ENCODE results near the gene LAT.

The LAT gene

DNA sequence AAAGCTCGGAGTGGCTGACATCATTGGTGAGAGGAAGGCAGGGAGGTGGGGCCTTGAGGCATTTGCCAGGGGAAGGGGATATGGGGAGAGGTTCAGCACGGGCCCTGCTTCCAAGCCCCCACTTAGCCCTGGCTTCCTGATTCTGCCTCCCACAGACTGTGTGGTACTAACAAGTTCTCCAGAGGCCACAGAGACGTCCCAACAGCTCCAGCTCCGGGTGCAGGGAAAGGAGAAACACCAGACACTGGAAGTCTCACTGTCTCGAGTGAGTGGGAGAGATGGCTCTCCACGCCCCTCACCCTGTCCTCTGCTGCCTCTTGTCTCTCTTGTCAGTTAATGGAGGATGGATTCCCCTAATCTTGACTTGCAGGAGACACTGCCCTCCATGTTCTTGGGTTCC is 26.0 kb upstream of the LAT start:
- Histone ChIP-seq H4K91ac (ENCODE audit: low read depth, low read length) (no peak overlapping the region), H3K27me3 (ENCODE audit: insufficient read depth, low read length) (no peaks in the 10 kb centered on the region), H3K23ac (ENCODE audit: low read length) (no peak overlapping the region), H3K4ac (ENCODE audit: low read depth, low read length) (no peak overlapping the region), H3K14ac (ENCODE audit: low read length) (no peak overlapping the region), H2AFZ (ENCODE audit: insufficient read depth, low read length, poor library complexity) (no peak overlapping the region), H3K27ac (ENCODE audit: low read depth, low read length) (no peak overlapping the region), H3K9me3 (ENCODE audit: insufficient read depth, low read depth, low read length) (no peaks in the 10 kb centered on the region), H3K4me1 (ENCODE audit: control insufficient read depth in 1 of 2, insufficient read depth in 2 of 2, low read length in 2 of 2) (no peaks in the 10 kb centered on the region), H3K79me1 (ENCODE audit: low read length) (no peaks in the 10 kb centered on the region), H3K36me3 (ENCODE audit: control insufficient read depth in 1 of 2, insufficient read depth in 2 of 2, low read length in 2 of 2) (peaks cover 57 to 62% of the 10 kb centered on the region in 2 experiments), H3K9ac (ENCODE audit: low read length) (no peak overlapping the region), H2BK12ac (ENCODE audit: low read length) (no peak overlapping the region), H3K4me3 (ENCODE audit: low read depth, low read length) (no peak overlapping the region), H3K18ac (ENCODE audit: low read length) (no peak overlapping the region), H4K8ac (ENCODE audit: low read depth, low read length) (no peak overlapping the region), H2AK5ac (ENCODE audit: low read length) (no peak overlapping the region), H2BK5ac (ENCODE audit: low read depth, low read length, poor library complexity) (no peak overlapping the region), H2BK120ac (ENCODE audit: insufficient read depth, low read length, poor library complexity) (no peak overlapping the region), H3K79me2 (ENCODE audit: control insufficient read depth, insufficient read depth, low read length, poor library complexity) (no peaks in the 10 kb centered on the region), H3K4me2 (ENCODE audit: low read length) (no peak overlapping the region), H4K12ac (ENCODE audit: low read depth, low read length) (no peak overlapping the region)
- WGBS (ENCODE audit: extremely low coverage, insufficient coverage, insufficient read length) = no CpG with 5 or more reads among the region's 6 CpGs
- DNase-seq = no peak

DNA sequence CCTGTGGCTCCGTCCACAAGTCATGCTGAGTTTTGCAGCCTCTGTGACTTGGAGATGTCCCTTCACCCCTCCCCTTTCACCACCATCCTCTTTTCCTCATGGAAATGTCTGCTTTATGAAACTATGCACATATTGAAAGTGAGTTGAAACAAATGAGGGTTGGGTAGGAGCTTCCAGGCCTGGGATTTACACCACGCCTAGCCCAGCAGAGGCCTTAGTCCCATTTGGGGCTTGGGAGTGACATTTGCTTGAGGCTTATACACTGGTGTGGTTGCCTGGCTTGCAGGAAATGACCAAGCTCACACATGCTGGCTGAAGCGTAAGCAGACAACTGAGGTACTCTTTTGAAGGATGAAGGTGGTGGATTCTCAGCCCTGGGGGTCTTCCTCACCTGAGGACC is 20.8 kb upstream of the LAT start:
- Histone ChIP-seq H2BK12ac (ENCODE audit: low read length) (no peak overlapping the region), H3K4ac (ENCODE audit: low read depth, low read length) (no peak overlapping the region), H4K8ac (ENCODE audit: low read depth, low read length) (no peak overlapping the region), H3K9ac (ENCODE audit: low read length) (no peak overlapping the region), H2BK120ac (ENCODE audit: insufficient read depth, low read length, poor library complexity) (no peak overlapping the region), H3K79me1 (ENCODE audit: low read length) (no peaks in the 10 kb centered on the region), H3K9me3 (ENCODE audit: insufficient read depth, low read depth, low read length) (no peaks in the 10 kb centered on the region), H3K18ac (ENCODE audit: low read length) (no peak overlapping the region), H3K27me3 (ENCODE audit: insufficient read depth, low read length) (no peaks in the 10 kb centered on the region), H3K27ac (ENCODE audit: low read depth, low read length) (no peak overlapping the region), H2AK5ac (ENCODE audit: low read length) (no peak overlapping the region), H3K4me2 (ENCODE audit: low read length) (no peak overlapping the region), H2BK5ac (ENCODE audit: low read depth, low read length, poor library complexity) (no peak overlapping the region), H3K36me3 (ENCODE audit: control insufficient read depth in 1 of 2, insufficient read depth in 2 of 2, low read length in 2 of 2) (peaks cover 27 to 32% of the 10 kb centered on the region in 2 experiments), H4K91ac (ENCODE audit: low read depth, low read length) (no peak overlapping the region), H3K4me1 (ENCODE audit: control insufficient read depth in 1 of 2, insufficient read depth in 2 of 2, low read length in 2 of 2) (no peaks in the 10 kb centered on the region), H3K23ac (ENCODE audit: low read length) (no peak overlapping the region), H3K79me2 (ENCODE audit: control insufficient read depth, insufficient read depth, low read length, poor library complexity) (no peaks in the 10 kb centered on the region), H2AFZ (ENCODE audit: insufficient read depth, low read length, poor library complexity) (no peak overlapping the region), H3K4me3 (ENCODE audit: low read depth, low read length) (no peak overlapping the region), H3K14ac (ENCODE audit: low read length) (no peak overlapping the region), H4K12ac (ENCODE audit: low read depth, low read length) (no peak overlapping the region)
- WGBS (ENCODE audit: extremely low coverage, insufficient coverage, insufficient read length) = no CpG with 5 or more reads among the region's 3 CpGs
- DNase-seq = no peak

DNA sequence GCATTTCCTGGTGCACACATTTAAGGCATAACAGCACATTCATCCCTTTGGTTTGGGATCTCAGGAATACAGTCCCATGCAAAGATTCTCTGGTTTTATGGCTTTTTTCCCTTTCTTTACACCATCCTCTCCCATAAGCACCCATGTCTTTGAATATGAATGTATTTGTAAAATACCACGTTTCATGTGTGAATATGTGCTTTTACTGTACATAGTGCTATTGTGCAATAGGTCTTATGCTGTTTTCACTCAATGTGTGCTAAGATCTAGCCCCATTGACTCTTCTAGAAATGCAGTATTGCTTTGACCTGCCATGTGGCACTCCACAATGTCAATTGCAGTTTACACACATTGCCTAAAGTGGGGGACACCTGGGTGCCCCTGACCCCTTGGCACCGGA is 20.4 kb upstream of the LAT start:
- H3K36me3 ChIP-seq (ENCODE audit: control insufficient read depth in 1 of 2, insufficient read depth in 2 of 2, low read length in 2 of 2) = peaks cover 25 to 31% of the 10 kb centered on the region in 2 experiments
- no peak overlapping the region for H4K8ac ChIP-seq (ENCODE audit: low read depth, low read length)
- no peaks in the 10 kb centered on the region for H3K4me1 ChIP-seq (ENCODE audit: control insufficient read depth in 1 of 2, insufficient read depth in 2 of 2, low read length in 2 of 2)
- no peaks in the 10 kb centered on the region for H3K27me3 ChIP-seq (ENCODE audit: insufficient read depth, low read length)
- H3K79me1 ChIP-seq (ENCODE audit: low read length) = no peaks in the 10 kb centered on the region
- DNase-seq = no peak
- H3K18ac ChIP-seq (ENCODE audit: low read length) = no peak overlapping the region
- H3K79me2 ChIP-seq (ENCODE audit: control insufficient read depth, insufficient read depth, low read length, poor library complexity) = no peaks in the 10 kb centered on the region
- no peak overlapping the region for H3K4ac ChIP-seq (ENCODE audit: low read depth, low read length)
- no CpG with 5 or more reads among the region's 2 CpGs for WGBS (ENCODE audit: extremely low coverage, insufficient coverage, insufficient read length)
- H4K91ac ChIP-seq (ENCODE audit: low read depth, low read length) = no peak overlapping the region
- H2AK5ac ChIP-seq (ENCODE audit: low read length) = no peak overlapping the region
- no peak overlapping the region for H2BK120ac ChIP-seq (ENCODE audit: insufficient read depth, low read length, poor library complexity)
- H3K4me2 ChIP-seq (ENCODE audit: low read length) = no peak overlapping the region
- H3K14ac ChIP-seq (ENCODE audit: low read length) = no peak overlapping the region
- H3K9me3 ChIP-seq (ENCODE audit: insufficient read depth, low read depth, low read length) = no peaks in the 10 kb centered on the region
- H2AFZ ChIP-seq (ENCODE audit: insufficient read depth, low read length, poor library complexity) = no peak overlapping the region
- no peak overlapping the region for H4K12ac ChIP-seq (ENCODE audit: low read depth, low read length)
- peak overlapping the region; percentile 42 for H3K9ac ChIP-seq (ENCODE audit: low read length)
- no peak overlapping the region for H2BK12ac ChIP-seq (ENCODE audit: low read length)
- no peak overlapping the region for H3K23ac ChIP-seq (ENCODE audit: low read length)
- H2BK5ac ChIP-seq (ENCODE audit: low read depth, low read length, poor library complexity) = no peak overlapping the region
- H3K4me3 ChIP-seq (ENCODE audit: low read depth, low read length) = no peak overlapping the region
- no peak overlapping the region for H3K27ac ChIP-seq (ENCODE audit: low read depth, low read length)

DNA sequence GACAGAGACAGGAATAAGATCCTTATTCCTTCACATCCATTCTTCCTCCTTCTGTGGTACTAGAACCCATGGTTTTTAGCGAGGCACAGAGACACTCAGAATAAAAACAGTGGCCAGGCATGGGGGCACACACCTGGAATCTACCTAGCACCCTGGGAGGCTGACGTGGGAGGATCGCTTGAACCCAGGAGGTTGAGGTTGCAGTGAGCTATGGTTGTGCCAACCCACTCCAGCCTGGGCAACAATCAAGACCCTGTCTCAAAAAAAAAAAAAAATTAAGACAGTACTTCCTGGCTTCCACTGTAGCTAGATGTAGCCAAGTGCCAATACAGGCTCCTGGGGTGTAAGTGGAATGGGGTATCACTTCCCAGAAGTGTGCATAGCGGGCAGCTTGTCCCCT is 17.7 kb upstream of the LAT start:
- Histone ChIP-seq H3K4me1 (ENCODE audit: control insufficient read depth in 1 of 2, insufficient read depth in 2 of 2, low read length in 2 of 2) (no peaks in the 10 kb centered on the region), H3K79me1 (ENCODE audit: low read length) (no peaks in the 10 kb centered on the region), H2AFZ (ENCODE audit: insufficient read depth, low read length, poor library complexity) (no peak overlapping the region), H4K8ac (ENCODE audit: low read depth, low read length) (no peak overlapping the region), H2BK120ac (ENCODE audit: insufficient read depth, low read length, poor library complexity) (no peak overlapping the region), H3K36me3 (ENCODE audit: control insufficient read depth in 1 of 2, insufficient read depth in 2 of 2, low read length in 2 of 2) (peaks cover 19 to 24% of the 10 kb centered on the region in 2 experiments), H4K91ac (ENCODE audit: low read depth, low read length) (no peak overlapping the region), H3K9ac (ENCODE audit: low read length) (no peak overlapping the region), H3K4me2 (ENCODE audit: low read length) (no peak overlapping the region), H3K27me3 (ENCODE audit: insufficient read depth, low read length) (no peaks in the 10 kb centered on the region), H3K9me3 (ENCODE audit: insufficient read depth, low read depth, low read length) (peaks cover 1% of the 10 kb centered on the region), H2BK5ac (ENCODE audit: low read depth, low read length, poor library complexity) (no peak overlapping the region), H3K4me3 (ENCODE audit: low read depth, low read length) (no peak overlapping the region), H3K79me2 (ENCODE audit: control insufficient read depth, insufficient read depth, low read length, poor library complexity) (no peaks in the 10 kb centered on the region), H3K14ac (ENCODE audit: low read length) (no peak overlapping the region), H3K23ac (ENCODE audit: low read length) (no peak overlapping the region), H3K4ac (ENCODE audit: low read depth, low read length) (no peak overlapping the region), H2AK5ac (ENCODE audit: low read length) (no peak overlapping the region), H3K27ac (ENCODE audit: low read depth, low read length) (no peak overlapping the region), H4K12ac (ENCODE audit: low read depth, low read length) (no peak overlapping the region), H3K18ac (ENCODE audit: low read length) (no peak overlapping the region), H2BK12ac (ENCODE audit: low read length) (no peak overlapping the region)
- no CpG with 5 or more reads among the region's 4 CpGs for WGBS (ENCODE audit: extremely low coverage, insufficient coverage, insufficient read length)
- no peak for DNase-seq

Measured in trophoblast cell (in vitro differentiated cells and primary cell).